ENCODE results near the gene NTMT1.
A peak's percentile ranks its signal among the peaks of the same experiment; 100 is the strongest.
"Not testable (repeated sequence)": the region's sequence is repeated elsewhere in the genome, so short reads cannot be mapped to it uniquely, and the experiment has no call there.

The NTMT1 gene

DNA sequence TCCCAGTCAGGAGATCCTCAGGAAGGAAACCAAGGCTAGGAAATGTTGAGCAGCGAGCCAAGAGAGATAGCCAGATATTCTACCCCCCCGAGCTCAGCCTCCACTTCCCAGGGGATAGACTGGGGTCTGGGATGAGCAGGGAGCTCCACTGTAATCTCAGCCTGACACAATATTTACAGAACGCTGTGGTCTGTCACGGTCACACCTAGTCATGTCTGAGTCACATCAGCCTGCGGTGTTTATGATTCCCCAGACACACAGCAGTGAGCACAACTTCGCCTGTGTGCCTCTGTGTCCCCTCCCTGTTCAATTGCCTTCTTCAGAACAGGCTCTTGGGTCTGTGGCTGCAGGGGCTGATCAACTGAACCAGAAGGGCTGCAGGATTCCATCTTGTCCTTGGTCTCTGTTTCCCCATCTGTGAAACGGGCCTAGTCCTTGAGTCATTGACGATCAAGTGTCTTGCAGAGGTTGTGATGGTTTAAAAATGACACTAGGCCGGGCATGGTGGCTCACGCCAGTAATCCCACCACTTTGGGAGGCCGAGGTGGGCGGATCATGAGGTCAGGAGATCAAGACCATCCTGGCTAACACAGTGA lies 30.9 kb downstream of the NTMT1 start:
- H3K4me3 ChIP-seq (replicated peaks in 1 of 2; ENCODE audit: low read depth in 2 of 2, low read length in 2 of 2): no peak overlapping the region
- DNase-seq (ENCODE audit: low read depth in 2 of 2): peak in 1 of 2 donors; percentile 65
- TF ChIP-seq, protein P1, sequence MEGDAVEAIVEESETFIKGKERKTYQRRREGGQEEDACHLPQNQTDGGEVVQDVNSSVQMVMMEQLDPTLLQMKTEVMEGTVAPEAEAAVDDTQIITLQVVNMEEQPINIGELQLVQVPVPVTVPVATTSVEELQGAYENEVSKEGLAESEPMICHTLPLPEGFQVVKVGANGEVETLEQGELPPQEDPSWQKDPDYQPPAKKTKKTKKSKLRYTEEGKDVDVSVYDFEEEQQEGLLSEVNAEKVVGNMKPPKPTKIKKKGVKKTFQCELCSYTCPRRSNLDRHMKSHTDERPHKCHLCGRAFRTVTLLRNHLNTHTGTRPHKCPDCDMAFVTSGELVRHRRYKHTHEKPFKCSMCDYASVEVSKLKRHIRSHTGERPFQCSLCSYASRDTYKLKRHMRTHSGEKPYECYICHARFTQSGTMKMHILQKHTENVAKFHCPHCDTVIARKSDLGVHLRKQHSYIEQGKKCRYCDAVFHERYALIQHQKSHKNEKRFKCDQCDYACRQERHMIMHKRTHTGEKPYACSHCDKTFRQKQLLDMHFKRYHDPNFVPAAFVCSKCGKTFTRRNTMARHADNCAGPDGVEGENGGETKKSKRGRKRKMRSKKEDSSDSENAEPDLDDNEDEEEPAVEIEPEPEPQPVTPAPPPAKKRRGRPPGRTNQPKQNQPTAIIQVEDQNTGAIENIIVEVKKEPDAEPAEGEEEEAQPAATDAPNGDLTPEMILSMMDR (IDR thresholded peaks at IDR 0.05; ENCODE audit: low read depth, low read length): no peak

DNA sequence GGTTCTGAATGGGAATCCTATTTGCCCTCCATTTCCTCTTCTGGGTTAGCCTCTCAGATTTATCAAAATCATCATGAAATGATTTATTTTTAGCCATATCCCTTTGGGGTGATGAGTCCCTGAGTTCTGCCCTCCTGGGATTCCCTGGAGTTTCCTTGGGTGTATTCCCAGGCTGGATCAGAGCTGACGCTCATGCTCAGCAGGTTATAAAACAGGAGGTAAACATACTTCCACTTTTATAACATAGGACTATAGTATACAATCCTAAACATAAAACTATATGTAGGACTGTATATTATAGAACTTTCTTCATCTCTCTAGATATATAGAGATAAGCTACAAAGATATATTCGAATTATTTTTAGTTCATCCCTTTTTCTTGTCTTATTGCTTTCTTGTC lies 35.1 kb downstream of the NTMT1 start:
- TF ChIP-seq, protein P1 (IDR thresholded peaks at IDR 0.05; ENCODE audit: low read depth, low read length): no peak

DNA sequence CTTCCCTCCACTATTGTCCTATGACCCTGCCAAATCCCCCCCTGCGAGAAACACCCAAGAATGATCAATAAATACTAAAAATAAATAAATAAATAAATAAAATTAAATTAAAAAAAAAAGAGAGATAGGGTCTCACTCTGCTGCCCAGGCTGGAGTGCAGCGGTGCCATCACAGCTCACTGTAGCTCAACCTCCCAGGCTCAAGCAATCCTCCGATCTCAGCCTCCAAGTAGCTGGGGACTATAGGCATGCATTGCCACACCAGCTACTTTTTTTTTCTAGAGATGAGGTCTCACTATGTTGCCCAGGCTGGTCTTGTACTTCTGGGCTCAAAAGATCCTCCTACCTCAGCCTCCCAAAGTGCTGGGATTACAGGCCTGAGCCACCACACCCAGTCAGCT lies 36.3 kb downstream of the NTMT1 start:
- H3K4me3 ChIP-seq (replicated peaks in 1 of 2; ENCODE audit: low read depth in 2 of 2, low read length in 2 of 2); DNase-seq (ENCODE audit: low read depth in 2 of 2): not testable (repeated sequence)

More for the DNA sequence above, 35.1 kb downstream of the NTMT1 start:
- H3K4me3 ChIP-seq (replicated peaks in 1 of 2; ENCODE audit: low read depth in 2 of 2, low read length in 2 of 2): no peak overlapping the region
- no peak for DNase-seq (ENCODE audit: low read depth in 2 of 2)

DNA sequence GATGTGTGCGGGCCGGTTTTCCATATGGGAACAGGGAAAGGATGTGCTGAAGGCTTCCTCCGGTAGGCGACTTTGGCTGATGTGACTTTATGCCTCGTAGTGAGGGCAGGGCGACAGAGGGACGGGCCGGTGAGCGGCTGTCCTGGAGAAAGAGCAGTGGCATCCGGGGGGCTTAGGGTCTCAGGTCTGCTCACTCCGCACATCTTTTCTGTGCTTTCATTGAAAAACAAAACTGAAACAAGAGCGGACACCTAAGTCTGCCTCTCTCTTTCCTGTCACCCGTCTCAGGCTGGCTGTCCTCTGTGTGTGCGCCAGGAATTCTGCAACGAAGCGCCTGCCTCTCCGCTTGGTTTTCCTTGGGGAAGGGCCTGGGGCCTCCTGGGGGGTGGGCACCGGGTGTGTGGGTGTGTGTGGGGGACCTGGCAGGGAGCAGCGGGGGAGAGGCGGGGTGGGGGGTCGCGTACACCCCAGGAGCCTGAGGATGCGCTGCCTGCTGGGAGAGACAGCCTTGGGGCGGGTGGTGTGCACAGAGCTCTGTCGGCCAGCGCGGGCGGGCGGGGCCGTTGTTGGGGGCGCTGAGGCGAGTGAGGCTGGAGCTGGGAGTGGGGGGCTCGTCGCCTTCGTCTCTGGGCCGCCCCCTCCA lies 38.9 kb downstream of the NTMT1 start:
- DNase-seq (ENCODE audit: low read depth in 2 of 2): no peak
- peak overlapping the region; percentile 7 to 15 for H3K4me3 ChIP-seq (replicated peaks in 1 of 2; ENCODE audit: low read depth in 2 of 2, low read length in 2 of 2)
- TF ChIP-seq, protein P1 (IDR thresholded peaks at IDR 0.05; ENCODE audit: low read depth, low read length): no peak

DNA sequence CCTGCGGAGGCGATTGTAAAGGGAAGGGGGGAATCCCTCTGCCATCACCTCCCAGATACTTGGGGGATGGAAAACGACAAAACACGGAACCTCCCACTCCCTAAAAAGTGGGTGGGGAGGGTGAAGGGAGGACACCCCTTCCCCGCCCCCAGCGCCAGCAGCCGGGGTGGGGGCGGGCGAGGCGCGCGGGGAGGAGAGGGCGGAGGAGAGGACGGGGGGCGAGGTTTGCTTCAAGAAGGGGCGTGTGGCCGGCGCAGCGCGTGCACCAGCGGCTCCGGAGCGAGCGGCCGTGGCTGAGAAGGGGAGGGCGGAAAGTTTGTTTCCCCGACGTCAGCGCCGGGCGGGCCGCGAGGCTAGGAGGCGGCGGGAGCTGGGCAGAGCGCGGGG lies 39.4 kb downstream of the NTMT1 start, which contains the start of gene PRRX2:
PRRX2 (plus strand) TSS at position 259 of the 387 bp plus-strand sequence. CDS start 221 bp downstream, outside the sequence.
- no peak for DNase-seq (ENCODE audit: low read depth in 2 of 2)
- TF ChIP-seq, protein P1 (IDR thresholded peaks at IDR 0.05; ENCODE audit: low read depth, low read length): no peak
- peak within 1 kb of the TSS; percentile 7 to 15 for H3K4me3 ChIP-seq (replicated peaks in 1 of 2; ENCODE audit: low read depth in 2 of 2, low read length in 2 of 2)

DNA sequence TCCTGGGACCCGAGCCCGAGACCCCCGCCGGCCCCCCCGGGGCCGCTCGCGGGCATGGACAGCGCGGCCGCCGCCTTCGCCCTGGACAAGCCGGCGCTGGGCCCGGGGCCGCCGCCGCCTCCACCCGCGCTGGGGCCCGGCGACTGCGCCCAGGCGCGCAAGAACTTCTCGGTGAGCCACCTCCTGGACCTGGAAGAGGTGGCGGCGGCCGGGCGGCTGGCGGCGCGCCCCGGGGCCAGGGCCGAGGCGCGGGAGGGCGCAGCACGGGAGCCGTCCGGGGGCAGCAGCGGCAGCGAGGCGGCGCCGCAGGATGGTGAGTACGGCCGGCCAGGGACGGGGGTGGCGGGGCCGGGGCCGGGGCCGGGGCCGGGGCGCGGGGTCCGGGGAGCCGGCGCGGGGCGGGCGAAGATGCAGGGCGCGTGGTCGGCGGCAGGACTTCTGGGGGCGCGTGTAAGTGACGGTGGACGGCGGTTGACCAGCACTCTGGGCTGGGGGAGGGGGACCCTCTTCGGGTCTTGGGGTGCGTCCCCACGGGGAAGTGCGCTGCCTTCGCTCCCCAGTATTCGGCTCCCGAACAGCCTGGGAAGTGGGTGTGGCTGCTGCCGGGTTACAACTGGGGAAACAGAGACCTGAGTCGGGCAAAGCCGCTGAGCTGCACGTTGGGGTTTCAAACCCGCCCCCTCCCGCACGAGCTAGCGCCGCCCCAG lies 40.0 kb downstream of the NTMT1 start:
- TF ChIP-seq, protein P1 (IDR thresholded peaks at IDR 0.05; ENCODE audit: low read depth, low read length): no peak
- no peak overlapping the region for H3K4me3 ChIP-seq (replicated peaks in 1 of 2; ENCODE audit: low read depth in 2 of 2, low read length in 2 of 2)
- DNase-seq (ENCODE audit: low read depth in 2 of 2): no peak

DNA sequence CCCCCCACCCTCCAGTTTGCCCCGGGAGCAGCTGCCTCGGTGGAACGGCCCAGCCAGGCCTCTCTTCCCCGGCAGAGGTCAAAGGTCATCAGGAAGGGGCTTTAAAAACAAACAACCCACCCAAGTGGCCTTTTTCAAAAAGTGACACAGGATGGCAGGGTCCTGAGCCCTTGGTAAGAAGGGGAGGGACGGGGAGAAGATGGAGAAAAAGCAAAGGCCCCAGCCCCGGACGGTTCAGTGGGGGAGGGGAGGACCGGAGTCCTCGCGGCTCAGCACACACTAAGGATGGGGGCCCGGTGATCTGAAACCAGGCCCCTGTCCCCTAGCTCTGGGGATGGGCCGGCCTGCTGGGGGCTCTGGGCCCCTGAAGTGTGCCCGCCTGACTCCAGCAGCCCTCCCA lies 40.6 kb downstream of the NTMT1 start:
- no peak overlapping the region for H3K4me3 ChIP-seq (replicated peaks in 1 of 2; ENCODE audit: low read depth in 2 of 2, low read length in 2 of 2)
- no peak for DNase-seq (ENCODE audit: low read depth in 2 of 2)
- TF ChIP-seq, protein P1 (IDR thresholded peaks at IDR 0.05; ENCODE audit: low read depth, low read length): no peak
